HG03439 (cell line): ENCODE results near the gene EEF1G.
"Not testable (repeated sequence)": the region's sequence is repeated elsewhere in the genome, so short reads cannot be mapped to it uniquely, and the experiment has no call there.

Experiments used
- ATAC-seq: cut with Tn5 transposase; IDR thresholded peaks from one replicate; pipeline ENCODE4 v1.9.1; 2021; ENCODE audit warnings: mild to moderate bottlenecking, moderate library complexity; ENCODE audit not compliant: unreplicated experiment

Gene EEF1G

DNA sequence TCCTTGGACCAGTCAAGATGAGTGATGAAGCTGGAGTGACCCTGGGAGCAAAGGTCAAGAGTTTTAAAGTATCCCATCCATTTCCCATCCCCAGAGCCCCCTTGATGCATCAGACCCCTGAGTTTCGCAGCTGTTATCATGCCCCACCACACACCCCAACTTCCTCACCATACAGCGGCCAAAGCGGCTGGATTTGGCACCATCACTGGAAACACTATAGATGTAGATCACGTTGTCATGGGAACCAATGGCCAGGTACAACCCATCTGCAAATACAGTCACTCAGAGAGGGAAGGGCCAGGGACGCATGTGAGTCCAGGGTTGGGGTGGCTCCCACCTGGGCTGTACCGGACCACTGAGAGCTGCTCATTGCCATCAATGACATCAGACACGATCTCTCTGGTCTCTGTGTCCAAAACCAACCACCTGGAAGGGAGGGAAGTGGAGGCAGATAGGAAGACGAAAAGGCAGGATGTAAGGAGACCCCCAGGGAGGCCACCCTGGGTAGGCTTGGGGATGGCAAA is 30.1 kb upstream of the EEF1G start:
- ATAC-seq, result no peak

DNA sequence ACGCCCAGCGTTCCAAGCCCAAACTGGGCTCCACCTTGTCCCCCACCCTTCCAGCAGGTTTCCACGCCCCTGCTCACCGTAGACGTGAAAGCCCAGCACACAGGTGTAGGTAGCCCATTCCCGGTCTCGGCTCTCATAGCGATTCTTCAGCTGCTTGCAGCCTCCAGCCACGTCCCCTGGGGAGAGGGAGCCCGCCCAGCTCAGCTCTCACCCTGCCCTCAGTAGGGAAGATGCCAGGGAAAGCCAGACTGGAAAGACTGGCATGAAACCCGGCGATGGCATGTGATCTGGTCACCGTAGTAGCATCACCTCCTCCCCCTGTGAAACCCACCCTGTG is 29.3 kb upstream of the EEF1G start:
- no peak for ATAC-seq

DNA sequence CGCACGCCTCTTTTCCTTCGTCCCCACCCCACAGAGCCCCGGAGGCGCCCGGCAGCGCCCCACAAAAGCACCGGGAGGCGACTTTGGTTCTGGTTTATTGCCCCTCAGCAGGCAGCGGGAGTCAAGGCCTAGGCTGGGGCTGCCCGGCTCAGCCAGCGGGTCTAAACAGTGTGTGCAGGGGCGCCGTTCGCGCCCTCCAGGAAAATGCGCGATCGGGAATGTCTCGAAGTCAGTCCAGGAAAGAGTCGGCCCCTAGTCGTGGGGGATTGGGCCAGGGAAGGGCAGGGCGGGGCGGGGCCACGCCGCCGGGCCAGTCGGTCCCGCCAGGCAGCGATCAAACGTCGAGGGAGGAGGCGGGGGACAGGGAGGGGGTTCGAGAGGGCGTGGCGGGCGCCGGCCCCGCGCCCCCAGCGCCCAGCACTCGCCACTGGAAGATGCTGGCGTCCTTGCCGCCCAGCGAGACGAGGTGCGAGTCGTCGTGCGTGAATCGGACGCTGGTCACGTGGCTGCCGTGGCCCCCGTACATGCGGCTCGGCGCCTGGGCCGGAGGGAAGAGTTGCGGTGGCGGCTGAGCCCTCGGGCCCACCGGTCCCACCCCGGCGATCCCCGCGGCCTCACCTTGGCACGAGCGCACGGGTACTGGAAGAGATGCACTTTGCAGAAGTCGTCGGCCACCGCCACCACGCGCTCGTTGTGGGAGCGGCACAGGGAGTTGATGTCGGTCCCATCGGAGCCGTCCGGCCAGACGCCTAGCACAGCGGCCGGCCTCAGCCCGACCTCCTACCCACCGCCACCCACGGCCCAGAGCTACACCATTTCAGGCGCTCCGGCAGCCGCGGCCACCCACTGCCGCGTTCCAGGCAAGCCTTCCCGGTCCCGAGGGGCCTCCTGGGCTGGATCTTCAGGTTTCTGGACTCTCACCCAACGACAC is 28.7 kb upstream of the EEF1G start:
- no peak for ATAC-seq

DNA sequence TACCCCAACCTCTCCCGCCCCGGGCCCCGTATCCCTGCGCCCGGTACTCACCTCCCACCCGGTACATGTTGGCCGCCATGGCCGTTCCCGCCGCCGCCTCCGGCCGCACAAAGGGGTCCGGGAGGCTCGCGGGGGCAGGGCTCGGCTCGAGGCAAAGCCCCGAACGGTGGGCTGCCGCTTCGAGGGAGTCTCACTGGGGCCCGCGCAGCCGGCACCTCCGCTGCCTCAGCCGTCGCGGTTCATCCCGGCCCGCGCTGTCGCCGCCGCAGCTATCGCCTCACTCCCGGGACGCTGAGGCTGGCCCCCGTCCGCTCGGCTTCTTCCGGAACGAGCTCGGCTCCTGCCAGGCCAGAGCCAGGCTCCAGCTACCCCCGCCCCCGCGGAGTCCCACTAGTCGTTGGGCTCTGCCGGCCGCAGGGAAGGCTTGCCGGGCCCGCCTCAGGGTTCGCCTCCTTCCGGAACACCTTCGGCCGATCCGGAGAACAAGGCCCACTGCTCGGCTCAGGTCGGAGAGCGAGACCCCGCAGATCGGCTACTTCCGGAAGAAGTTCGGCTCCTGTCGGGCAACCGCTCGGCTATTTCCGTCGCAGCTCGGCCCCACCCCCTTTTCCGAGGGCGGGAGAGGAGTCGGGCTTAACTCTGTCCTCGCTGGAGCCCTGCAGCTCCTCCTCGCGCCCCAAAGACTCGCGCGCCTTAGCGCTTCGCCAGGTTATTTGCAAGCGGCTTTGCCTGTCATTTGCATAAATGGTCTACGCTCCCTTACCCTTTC is 27.9 kb upstream of the EEF1G start, which contains the start of gene MTA2:
Gene MTA2, minus strand, starts transcription at position 494 of the 769 bp plus-strand sequence. Its CDS starts 415 bp downstream, at position 79.
- peak; percentile 73 for ATAC-seq

DNA sequence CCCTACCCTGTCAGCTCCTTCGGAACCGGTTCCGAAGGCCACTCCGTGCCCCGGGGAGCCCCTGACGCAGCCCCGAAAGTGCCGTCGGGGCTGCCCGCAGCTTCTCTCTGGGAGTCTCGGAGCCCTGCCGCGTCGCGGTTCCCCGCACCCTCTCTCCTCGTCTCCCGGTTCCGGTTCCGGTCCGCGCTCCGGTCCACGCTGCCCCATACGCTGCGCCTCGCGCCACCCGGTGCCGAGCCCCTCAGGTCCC is 27.4 kb upstream of the EEF1G start:
- ATAC-seq, result peak; percentile 11

DNA sequence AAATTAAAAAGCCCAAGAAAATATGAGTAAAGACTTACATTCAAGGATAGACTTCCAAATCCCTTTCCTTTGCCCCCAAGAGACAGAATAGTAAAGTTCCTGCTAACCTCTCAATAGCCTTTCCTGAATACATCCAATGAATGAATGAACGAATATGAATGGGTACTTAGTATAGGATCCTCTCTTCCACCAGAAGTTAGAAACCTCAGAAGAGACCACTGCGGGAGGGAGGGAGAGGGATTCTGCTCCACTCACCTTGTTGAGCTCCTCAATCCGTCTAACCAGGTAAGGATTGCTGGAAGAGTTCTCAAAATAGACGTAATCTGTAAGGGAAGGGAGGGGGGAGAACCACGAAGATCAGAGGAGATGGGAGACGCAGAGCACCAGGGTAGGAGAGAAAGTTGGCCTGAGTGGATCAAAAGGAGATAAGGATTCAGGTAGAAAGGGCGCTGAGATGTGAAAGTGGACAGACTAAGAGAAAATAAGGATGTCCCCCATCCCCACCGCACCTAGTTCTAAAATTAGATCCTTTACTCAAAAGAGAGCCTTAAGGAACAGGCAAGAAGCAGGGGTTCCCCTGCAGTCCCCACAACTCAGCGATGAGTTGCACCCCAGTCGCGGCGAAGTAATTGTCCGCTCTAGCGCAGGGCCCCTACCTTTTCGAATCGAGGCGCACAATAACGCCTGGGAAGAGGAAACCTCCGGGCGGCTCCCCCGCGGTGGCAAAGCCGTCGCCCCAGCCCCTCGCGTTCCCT is 26.9 kb upstream of the EEF1G start:
- ATAC-seq, result no peak

DNA sequence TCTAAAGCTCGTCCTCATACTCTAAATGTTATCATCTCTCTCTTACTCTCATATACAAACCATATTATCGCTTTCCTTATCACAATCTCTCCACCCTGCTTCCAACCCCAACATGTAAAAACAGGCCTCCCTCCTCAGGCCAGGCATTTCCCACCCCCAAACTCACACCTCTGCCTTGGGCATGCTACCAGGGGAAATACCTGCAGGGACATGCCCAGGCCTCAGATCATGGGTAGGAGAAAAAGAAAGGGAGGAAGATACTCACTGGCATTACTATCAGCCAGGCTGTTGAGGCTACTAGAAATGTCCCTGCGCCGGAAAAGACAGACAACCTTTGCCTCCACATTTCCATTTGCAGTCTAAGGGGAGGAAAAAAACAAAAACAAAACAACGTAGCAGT is 26.2 kb upstream of the EEF1G start:
- ATAC-seq, result no peak

DNA sequence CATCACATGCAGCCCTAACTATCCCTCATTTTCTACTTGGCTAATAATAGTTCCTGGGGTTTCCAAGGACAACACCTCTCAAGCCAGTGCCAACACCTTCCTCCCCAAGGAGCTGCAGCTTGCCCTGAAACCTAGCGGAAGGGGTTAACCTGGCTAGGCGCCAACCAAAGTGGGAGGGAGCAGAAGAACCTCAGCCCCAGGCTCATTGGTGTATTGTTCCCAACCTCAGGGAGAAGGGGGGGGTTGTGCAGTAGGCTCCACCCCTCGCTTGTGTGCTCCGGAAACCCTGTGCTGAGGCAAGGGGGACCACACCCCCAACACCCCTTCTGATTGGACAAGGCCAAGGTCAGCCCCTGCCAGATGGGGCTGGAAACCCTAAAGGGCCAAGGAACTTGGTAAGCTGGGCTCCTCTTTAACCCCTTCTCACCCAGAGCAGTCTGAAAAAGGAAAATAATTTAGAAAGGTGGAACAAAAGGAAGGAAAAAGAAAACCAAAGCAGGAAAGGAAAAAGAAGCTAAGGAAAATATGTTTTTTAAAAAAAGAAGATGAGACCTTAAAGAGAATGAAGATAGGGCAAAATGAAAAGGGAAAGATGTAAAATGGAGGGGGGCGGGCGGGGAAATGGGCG is 25.5 kb upstream of the EEF1G start:
- peak; percentile 50 for ATAC-seq

DNA sequence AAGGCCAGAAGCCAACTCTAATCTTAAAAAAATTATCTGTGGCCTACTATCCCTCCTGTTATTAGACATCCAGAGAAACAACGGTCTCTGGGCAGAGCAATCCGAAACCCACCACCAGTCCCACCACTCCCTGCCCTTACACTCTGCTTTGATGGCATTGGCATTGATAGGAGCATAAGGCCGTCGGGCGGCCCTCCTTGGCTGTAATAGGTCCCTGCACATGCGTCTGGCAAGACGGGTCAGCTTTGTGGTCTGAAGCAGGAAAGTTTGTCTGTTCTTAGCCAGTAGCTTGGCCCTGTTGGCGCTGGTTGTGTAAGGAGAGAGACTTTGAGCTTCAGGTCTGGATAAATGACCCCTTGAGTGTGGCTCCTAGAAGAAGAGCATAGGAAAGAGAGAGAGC is 21.4 kb upstream of the EEF1G start:
- no peak for ATAC-seq

DNA sequence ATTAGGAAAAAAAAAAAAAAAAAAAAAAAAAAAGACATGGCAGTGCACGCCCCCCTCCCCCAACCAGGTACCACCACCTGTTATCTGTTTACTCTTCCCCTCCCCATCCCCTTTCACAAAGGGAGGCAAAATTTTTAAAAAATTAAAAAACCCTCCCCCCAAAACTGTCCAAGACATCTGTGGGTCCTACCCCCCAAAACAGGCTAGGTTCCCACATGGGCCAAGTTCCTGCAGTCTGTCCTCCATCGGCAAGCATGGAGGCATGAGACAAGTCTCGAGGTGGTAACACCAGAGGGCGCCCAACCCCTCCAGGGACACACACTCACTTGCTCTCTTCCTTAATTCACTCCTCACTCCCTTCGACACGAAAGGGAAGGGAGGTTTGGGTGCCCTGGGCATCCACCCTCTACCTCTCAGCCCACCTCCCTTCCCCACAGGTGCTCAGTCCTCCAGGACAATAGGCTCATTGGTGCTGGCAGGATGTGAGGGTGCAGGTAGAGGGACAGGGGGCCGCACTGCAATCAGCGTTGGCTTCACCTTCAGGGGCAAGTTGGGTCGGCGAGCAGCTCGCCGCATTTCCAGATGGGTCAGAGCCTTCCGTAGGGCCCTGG is 19.8 kb upstream of the EEF1G start:
- ATAC-seq, result no peak

DNA sequence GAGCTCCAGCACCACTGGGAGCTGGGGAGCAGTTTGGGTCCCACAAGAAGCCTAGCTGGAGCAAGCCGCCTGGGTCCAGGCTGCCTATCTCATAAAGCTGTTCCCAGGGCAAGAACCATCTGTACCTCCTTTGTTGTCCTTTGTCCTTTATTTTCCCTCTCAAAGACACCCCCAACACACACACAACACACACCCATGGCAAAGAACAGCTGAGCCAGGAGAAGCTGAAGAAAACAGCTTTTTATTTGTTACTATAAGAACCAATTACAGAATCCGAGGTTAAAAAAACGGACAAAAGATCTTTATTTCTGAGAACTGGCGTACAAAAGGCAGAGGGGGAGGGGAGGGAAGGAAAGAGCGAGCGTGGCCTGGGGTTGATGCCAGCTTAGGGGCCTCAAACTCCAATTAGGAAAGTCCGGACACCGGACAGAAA is 19.3 kb upstream of the EEF1G start:
- no peak for ATAC-seq

DNA sequence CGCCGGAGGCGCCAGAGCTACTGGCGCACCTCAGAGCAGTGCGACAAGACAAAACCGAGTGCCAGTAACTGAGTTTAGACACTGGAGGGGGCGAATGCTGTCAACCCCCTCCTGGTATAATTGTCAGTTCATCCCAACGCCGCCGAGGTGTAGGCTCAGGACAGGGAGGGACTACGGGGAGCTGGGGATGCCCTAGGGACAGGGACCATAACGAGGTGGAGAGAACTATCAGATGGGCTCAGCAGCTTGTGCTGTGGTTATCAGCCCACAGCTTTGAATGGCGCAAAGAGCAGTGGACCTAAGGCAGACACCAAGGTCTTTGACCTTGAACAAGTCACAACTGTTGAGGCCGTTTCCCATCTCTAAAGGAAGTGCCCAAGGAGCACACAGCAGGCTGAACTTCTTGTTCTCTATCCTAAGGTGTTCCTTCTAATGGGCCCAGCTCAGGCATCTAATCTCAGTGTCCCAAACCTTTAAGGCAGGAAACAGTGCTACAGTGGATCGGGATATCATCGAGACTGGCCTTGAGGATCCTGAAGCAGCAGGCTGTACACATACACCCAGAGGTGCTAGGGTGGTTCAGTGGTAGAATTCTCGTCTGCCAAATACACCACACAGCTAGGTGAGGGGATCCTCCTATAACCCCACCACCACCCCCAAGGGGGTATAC is 18.6 kb upstream of the EEF1G start:
- ATAC-seq, result no peak

DNA sequence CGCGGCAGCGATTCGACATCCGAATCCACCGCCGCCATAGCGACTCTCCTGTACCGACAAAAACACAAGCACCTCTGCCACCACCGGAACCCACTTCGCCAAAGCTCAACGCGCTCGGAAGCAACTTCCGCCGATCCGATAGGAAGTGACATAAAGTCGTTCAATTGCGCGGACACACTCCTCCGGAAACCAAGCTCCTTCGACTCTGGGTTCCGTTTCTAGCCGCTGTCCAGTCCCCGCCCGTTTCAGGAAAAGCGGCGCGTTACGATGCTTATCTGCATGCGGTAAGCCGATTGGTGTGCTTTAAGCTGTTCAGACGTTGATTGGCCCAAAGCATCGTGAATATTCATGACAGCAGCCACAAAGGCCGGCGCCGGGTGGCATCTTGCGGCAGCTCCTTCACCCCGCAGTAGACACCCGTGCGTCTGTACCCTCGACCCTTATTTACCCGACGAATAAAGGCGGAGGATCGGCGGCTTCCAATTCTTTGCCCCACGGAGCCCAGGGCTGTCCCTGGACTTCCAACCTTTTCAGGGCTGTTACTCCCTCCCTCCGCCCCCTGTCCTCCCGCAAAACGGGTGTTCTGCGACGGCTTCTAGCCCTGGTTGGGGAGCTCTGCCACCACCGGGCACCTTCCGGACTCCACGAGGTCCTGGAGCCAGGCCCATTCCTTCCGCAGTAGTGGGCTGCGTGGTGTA is 17.9 kb upstream of the EEF1G start, which contains the start of gene TUT1:
Gene TUT1, minus strand, starts transcription at position 76 of the 698 bp plus-strand sequence. Its CDS starts 38 bp downstream, at position 38.
- ATAC-seq, result peak; percentile 87

DNA sequence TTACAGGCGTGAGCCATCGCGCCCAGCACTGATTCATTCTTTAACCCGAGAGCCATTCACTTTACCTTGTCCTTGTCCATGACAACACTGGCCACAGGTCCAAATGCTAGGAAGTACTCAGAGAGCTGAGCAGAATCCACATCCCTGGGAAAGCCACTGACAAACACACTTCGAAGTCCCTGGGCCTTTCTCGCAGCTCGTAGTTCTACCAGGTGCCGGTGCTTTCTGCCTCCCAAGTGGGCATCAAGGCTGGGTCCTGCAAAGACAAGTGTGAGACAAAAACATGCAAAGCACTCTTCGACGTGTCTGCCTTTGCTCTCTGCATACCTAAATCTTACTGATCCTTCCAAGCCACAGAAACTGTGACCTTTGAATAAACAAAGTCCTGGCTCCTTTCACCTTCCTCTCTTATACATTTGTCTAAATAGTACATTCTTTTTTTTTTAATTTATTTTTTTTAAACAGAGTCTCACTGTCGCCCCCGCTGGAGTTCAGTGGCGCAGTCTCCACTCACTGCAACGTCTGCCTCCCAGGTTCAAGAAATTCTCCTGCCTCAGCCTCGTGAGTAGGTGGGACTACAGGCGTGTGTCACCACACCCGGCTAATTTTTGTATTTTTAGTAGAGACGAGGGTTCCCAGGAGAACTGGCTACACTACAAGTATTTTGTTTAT is 15.4 kb upstream of the EEF1G start:
- no peak for ATAC-seq

DNA sequence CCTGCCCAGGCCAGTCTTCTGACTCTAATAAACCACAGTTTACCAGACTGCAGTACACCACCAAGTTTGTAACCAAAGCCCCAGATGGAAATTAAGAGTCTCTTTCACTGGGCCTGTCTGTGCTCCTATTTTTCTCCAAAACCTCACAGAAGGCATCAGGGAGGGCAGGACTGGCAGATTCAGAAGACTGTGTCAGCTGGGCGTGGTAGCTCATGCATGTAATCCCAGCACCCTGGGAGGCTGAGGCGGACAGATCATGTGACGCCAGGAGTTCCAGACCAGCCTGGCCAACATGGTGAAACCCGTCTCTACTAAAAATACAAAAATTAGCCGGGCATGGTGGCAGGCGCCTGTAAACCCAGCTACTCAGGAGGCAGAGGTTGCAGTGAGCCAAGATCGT is 11.7 kb upstream of the EEF1G start:
- ATAC-seq, result not testable (repeated sequence)

DNA sequence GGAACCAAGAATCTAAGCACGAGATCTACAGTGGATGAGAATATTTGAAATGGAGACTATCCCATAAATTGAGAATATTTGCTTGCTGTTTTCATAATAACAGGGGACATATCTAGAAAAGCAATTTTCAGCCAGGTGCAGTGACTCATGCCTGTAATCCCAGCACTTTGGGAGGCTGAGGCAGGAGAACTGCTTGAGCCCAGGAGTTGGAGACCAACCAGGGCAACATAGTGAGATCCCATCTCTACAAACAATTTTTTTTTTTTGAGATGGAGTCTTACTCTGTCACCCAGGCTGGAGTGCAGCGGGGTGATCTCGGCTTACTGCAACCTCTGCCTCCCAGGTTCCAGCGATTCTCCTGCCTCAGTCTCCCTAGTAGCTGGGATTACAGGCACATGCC is 8.0 kb upstream of the EEF1G start:
- not testable (repeated sequence) for ATAC-seq

DNA sequence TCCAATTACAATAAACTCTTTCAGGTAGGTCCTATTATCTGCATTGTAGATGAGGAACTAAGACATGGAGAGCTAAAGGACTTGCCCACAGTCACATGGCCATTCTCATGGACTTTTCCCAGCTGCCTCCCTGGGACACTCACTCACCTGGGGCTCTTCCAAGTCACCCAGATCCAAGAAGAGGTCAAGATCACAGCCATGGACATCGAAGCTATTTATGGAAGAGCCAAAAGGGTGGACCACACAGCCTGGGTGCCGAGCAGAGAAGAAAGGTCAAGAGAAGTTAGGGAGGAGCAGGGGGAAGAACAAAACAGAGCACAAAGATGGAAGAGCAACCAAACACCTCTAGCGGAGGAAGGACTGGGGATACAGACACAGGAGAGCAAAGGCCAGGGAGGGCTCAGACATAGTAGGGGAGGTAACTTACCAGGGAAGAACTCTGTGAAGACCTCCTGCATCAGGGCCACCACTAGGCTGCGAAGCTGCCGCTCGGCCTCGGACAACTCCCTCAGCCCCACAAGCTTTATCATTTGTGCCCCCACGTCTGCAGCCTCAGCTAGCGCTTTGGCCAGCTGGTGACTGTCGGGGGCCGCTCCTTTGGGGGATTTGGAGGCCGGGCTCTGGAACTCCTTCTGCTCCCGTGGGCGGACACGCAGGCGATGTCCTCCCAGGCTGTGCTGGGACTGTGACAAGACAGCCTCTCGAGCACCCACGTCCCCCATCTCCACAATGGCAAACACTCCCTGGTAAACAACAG is 7.4 kb upstream of the EEF1G start:
- ATAC-seq, result no peak

DNA sequence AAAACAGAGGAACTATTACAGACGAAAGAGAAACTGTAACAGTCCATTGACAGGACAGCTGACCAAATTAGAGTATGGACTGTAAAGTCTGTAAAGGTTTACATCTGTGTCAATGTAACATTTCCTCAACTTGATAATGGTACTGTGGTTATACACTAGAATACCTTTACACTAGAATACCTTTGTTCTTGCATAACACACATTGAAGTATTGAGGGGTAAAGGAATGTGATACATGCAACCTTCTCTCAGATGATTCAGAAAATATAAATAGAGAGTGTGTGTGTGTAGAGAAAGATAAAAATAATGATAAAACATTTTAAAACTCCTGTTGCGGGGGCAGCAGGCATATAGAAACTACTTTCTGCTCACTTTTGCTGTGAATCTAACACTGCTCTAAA is 5.6 kb upstream of the EEF1G start:
- no peak for ATAC-seq
